ENCODE data around the gene ARHGEF35. TPM values are rescaled to one million over a fixed set of nuclear protein-coding genes. Genes with fewer than 3 reads are reported as not detected.

Gene ARHGEF35
- total RNA-seq, 2 donors from 2014 or later: 9.5 to 18.4 TPM

- H3K27me3 ChIP-seq (ENCODE audit: control insufficient read depth, insufficient read depth, low read length, poor library complexity, severe bottlenecking): no peaks in the 10 kb centered on the region
- no peaks in the 10 kb centered on the region for H3K9me3 Mint-ChIP-seq
- no peaks in the 10 kb centered on the region for H3K36me3 Mint-ChIP-seq (ENCODE audit: low read depth)
- no peak overlapping the region for H3K4me3 Mint-ChIP-seq
- no peak for TF ChIP-seq CTCF (conservative IDR thresholded peaks at IDR 0.05)
- no peaks in the 10 kb centered on the region for H3K27me3 Mint-ChIP-seq (ENCODE audit: insufficient read depth)
- no peak overlapping the region for H3K9ac ChIP-seq (ENCODE audit: extremely low read depth, low read length, poor library complexity, severe bottlenecking)
- no peaks in the 10 kb centered on the region for H3K9me3 ChIP-seq (ENCODE audit: control insufficient read depth, low read length)
- no peak overlapping the region for H3K27ac Mint-ChIP-seq
- no peaks in the 10 kb centered on the region for H3K36me3 ChIP-seq (ENCODE audit: control insufficient read depth, insufficient read depth, low read length)
- no peak overlapping the region for H3K4me3 ChIP-seq (ENCODE audit: low read length)
- H3K4me1 Mint-ChIP-seq: no peaks in the 10 kb centered on the region
- no peak for DNase-seq
- WGBS, 2 experiments (ENCODE audit: insufficient coverage in 1 of 2, insufficient read length in 1 of 2): 100% methylated on average over 1 of the region's 1 CpG
- no peak overlapping the region for H3K27ac ChIP-seq (ENCODE audit: low read depth, low read length)
- no peaks in the 10 kb centered on the region for H3K4me1 ChIP-seq (ENCODE audit: control insufficient read depth, insufficient read depth, low read length)
Measured at GRCh38 chr7:144158861-144159260, 36.8 kb downstream of the ARHGEF35 start.

- no peak overlapping the region for H3K27ac Mint-ChIP-seq
- H3K27me3 ChIP-seq (ENCODE audit: control insufficient read depth, insufficient read depth, low read length, poor library complexity, severe bottlenecking): no peaks in the 10 kb centered on the region
Measured at GRCh38 chr7:144148224-144148827, 47.3 kb downstream of the ARHGEF35 start.

GRCh38 chr7:144144426-144144825 lies 51.2 kb downstream of the ARHGEF35 start:
- Histone ChIP-seq H3K4me3 (ENCODE audit: low read length) (no peak overlapping the region), H3K4me1 (ENCODE audit: control insufficient read depth, insufficient read depth, low read length) (no peaks in the 10 kb centered on the region), H3K36me3 (ENCODE audit: control insufficient read depth, insufficient read depth, low read length) (no peaks in the 10 kb centered on the region), H3K27ac (ENCODE audit: low read depth, low read length) (no peak overlapping the region), H3K9ac (ENCODE audit: extremely low read depth, low read length, poor library complexity, severe bottlenecking) (no peak overlapping the region), H3K27me3 (ENCODE audit: control insufficient read depth, insufficient read depth, low read length, poor library complexity, severe bottlenecking) (no peaks in the 10 kb centered on the region), H3K9me3 (ENCODE audit: control insufficient read depth, low read length) (peaks cover 11% of the 10 kb centered on the region)
- DNase-seq: no peak
- H3K36me3 Mint-ChIP-seq (ENCODE audit: low read depth): peaks cover 2% of the 10 kb centered on the region
- no peak overlapping the region for H3K4me3 Mint-ChIP-seq
- no peak overlapping the region for H3K27ac Mint-ChIP-seq
- TF ChIP-seq CTCF (conservative IDR thresholded peaks at IDR 0.05): no peak
- H3K4me1 Mint-ChIP-seq: no peaks in the 10 kb centered on the region
- 88 to 97% methylated on average over 1 to 3 of the region's 3 CpGs for WGBS, 2 experiments (ENCODE audit: insufficient coverage in 1 of 2, insufficient read length in 1 of 2)
- H3K9me3 Mint-ChIP-seq: peaks cover 17% of the 10 kb centered on the region
- H3K27me3 Mint-ChIP-seq (ENCODE audit: insufficient read depth): no peaks in the 10 kb centered on the region

More at GRCh38 chr7:144148224-144148827, 47.3 kb downstream of the ARHGEF35 start:
- no peak overlapping the region for H3K4me3 Mint-ChIP-seq
- Histone ChIP-seq H3K9me3 (ENCODE audit: control insufficient read depth, low read length) (peaks cover 19% of the 10 kb centered on the region), H3K4me3 (ENCODE audit: low read length) (no peak overlapping the region), H3K9ac (ENCODE audit: extremely low read depth, low read length, poor library complexity, severe bottlenecking) (no peak overlapping the region), H3K36me3 (ENCODE audit: control insufficient read depth, insufficient read depth, low read length) (no peaks in the 10 kb centered on the region), H3K27ac (ENCODE audit: low read depth, low read length) (no peak overlapping the region), H3K4me1 (ENCODE audit: control insufficient read depth, insufficient read depth, low read length) (no peaks in the 10 kb centered on the region)
- peaks cover 34% of the 10 kb centered on the region for H3K9me3 Mint-ChIP-seq
- peaks cover 2% of the 10 kb centered on the region for H3K36me3 Mint-ChIP-seq (ENCODE audit: low read depth)
- TF ChIP-seq CTCF (conservative IDR thresholded peaks at IDR 0.05): no peak
- 90 to 100% methylated on average over 1 to 2 of the region's 2 CpGs for WGBS, 2 experiments (ENCODE audit: insufficient coverage in 1 of 2, insufficient read length in 1 of 2)
- no peak for DNase-seq
- H3K4me1 Mint-ChIP-seq: no peaks in the 10 kb centered on the region
- H3K27me3 Mint-ChIP-seq (ENCODE audit: insufficient read depth): no peaks in the 10 kb centered on the region

Data from endodermal cell (in vitro differentiated cells).